Epithelial cell of proximal tubule (primary cell): Measurements from ENCODE around the gene SECISBP2L. TPM values are rescaled to one million over a fixed set of nuclear protein-coding genes. Genes with fewer than 3 reads are reported as not detected.

Experiments
- DNase-seq: peaks from one replicate; pipeline ENCODE4 v3.0.0-alpha.2; 2011; ENCODE audit warnings: low read depth
- H3K4me3 ChIP-seq: 2 replicates; pipeline ENCODE4 v1.5.1; 2011; ENCODE audit warnings: low read depth, mild to moderate bottlenecking, low read length
- total RNA-seq: library from RNA; depleted of rRNA; stranded (reverse); fragments of >200 nt; gene quantifications from 2 replicates; pipeline ENCODE4 v1.2.3, GENCODE V29; 2015
- TF ChIP-seq, protein P1 (sequence below): conservative IDR thresholded peaks from 2 replicates; pipeline ENCODE4 v1.5.1; 2012; ENCODE audit warnings: low read depth, mild to moderate bottlenecking, low read length

The SECISBP2L gene
- total RNA-seq, result 12.5 and 14.4 TPM in 2 replicates

DNA sequence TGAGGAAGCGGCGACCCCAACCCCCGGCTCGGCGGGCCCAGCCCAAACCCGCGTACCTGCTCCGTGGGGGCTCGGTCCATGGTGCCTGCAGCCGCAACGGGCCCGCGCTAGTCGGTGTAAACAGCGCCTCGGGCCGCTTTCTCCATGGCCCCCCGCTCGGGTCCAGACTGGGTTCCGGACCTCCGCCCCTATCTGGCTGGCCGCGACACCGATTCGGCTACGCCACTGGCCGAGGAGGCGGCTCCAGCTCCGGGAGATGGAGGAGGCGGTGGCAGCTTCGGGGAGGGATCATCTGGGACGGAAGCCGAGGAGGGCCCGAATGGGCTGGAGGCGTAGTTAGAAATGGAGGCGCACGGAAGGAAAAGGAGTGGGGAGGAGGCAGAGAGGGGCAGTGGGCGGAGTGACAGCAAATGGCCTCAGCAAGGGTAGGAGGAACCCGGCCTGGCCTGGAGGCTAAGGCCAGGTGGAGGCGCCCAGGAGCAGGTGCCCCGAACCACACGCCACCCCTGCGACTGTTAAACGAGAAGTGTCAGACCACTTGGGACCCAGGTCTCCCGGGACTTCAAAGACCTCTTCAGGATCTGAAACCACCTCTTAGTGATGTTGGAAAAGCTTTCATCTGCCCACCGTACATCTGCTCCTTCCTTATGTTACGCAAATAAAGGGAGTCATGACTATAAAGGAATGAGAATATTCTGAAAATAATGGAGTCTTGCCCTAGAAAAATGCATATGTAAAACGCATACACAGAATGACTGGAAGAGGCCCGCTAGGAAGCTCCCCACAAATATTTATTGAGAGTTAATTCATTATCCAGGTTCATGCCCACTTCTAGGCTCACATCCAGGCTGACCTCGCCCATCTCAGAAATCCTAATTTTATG is at the start of gene SECISBP2L:
Gene SECISBP2L, minus strand, starts transcription at position 227 of the 883 bp plus-strand sequence. Its CDS starts 147 bp downstream, at position 80.
- H3K4me3 ChIP-seq, result peak within 1 kb of the TSS; percentile 95
- TF ChIP-seq, protein P1, sequence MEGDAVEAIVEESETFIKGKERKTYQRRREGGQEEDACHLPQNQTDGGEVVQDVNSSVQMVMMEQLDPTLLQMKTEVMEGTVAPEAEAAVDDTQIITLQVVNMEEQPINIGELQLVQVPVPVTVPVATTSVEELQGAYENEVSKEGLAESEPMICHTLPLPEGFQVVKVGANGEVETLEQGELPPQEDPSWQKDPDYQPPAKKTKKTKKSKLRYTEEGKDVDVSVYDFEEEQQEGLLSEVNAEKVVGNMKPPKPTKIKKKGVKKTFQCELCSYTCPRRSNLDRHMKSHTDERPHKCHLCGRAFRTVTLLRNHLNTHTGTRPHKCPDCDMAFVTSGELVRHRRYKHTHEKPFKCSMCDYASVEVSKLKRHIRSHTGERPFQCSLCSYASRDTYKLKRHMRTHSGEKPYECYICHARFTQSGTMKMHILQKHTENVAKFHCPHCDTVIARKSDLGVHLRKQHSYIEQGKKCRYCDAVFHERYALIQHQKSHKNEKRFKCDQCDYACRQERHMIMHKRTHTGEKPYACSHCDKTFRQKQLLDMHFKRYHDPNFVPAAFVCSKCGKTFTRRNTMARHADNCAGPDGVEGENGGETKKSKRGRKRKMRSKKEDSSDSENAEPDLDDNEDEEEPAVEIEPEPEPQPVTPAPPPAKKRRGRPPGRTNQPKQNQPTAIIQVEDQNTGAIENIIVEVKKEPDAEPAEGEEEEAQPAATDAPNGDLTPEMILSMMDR, result peak; percentile 52
- peak; percentile 66 for DNase-seq

GRCh38 chr15:49094923-49095322 is 48.7 kb upstream of the SECISBP2L start:
- TF ChIP-seq, protein P1, result no peak
- no peak for DNase-seq

DNA sequence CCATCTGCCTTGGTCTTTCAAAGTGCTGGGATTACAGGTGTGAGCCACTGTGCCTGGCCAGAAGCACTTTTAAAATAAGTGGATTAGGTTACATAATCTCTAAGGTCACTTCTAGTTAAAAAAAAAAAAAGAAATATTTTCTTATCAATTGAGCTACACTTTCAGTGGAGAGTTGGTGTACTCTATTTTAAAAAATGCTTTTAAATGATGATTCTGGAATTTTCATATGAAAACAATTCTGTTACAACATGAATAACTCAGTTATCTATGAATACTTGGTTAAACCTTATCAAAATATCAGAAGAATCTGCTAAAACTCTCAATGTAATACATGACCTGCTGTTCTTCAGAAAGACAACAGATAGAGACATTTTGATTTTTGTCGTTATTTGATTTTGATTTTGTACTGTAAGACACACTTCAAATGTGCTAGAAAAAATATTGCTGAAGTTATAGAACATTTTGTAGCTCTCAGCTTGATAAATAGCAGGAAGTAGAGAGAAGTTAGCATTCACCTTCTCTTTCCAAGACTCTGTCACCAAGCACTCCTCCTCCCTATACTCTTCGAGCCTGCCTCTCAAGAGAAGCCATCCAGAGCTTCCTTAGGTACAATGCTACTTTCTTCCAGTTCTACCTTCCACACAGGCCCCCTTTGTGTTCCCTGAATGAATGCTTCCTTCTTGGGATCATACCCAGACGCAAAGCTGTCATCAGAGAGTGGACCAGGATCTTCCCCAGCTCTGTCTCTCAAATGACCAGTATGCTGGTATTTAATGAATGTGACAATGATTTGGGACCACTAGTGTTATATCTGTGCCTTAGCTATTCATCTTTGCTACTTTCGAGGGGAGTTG is 47.2 kb upstream of the SECISBP2L start:
- DNase-seq, result no peak
- TF ChIP-seq, protein P1, result no peak
- H3K4me3 ChIP-seq, result no peak overlapping the region

More at GRCh38 chr15:49094923-49095322, 48.7 kb upstream of the SECISBP2L start:
- no peak overlapping the region for H3K4me3 ChIP-seq

DNA sequence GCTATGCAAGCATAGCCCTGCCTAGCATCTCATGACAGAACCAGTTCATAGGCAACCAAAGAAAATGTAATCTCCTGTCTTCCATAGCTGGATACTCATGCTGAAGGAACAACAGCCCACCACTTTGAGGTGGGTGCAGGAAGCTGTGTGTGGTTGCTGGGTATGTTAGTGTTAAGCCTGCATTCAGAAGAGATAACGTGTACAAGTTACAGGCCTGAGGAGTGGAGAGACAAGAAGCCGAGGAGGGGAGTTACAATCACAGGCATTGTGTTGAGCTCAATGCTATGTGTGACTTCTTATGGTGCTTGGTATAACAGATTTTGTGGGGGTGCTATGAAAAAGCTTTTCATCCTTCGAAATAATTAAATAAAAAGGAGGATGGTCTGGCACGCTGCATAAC is 42.8 kb upstream of the SECISBP2L start:
- TF ChIP-seq, protein P1, result no peak
- no peak for DNase-seq
- H3K4me3 ChIP-seq, result no peak overlapping the region

DNA sequence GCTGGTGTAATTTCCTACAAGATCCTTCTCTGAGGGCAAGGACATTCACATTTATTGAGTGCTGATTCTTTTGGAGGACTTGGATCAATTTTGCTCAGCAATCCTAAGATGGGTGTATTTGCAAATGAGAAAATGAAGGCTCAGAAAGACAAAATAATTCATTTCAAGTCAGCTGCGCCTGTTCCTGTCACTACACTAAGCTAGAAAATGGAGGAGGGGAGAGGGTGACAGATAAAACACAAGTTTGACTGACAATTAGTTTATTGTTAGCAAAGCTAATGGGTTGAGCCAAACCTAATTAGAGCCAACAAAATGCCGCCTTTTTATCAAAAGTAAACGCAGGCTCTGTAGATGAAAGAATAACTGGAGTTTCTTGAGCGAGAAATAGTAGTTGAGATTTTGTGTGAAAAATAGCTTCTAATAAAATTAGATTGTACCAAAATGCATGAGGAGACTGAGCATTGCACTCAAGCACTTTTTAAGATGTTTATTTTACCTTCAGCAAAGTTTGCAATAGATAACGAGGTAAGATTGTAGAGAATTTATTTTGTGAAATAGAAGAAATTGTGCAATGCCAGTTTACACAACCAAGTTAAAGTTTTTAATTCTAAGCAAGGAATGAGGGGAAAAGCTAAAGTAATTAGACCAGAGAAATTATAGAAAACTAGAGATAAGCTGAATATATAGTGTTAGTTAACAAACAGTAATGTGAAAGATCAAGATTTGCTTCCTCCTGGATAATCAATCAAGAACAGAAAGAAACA is 39.6 kb upstream of the SECISBP2L start:
- no peak overlapping the region for H3K4me3 ChIP-seq
- DNase-seq, result no peak
- TF ChIP-seq, protein P1, result no peak

DNA sequence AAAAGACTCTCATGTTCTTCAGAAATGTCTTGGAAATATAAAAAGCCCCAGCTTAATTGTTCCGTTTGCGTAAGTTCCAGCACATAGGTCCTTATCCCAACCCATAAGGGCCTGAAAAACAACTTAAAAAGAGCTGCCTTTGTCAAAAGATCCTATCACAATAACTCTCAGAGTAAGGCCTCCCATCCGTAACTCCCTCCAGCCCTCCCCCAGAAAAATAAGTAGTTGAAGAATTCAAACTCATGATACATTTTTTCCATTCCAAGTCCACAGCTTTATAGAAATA is 38.0 kb upstream of the SECISBP2L start:
- no peak for DNase-seq
- TF ChIP-seq, protein P1, result no peak
- H3K4me3 ChIP-seq, result no peak overlapping the region
